Ureter (tissue), 1 donor: ENCODE results near the gene RGS3. TPM values are rescaled to one million over a fixed set of nuclear protein-coding genes. Genes with fewer than 3 reads are reported as not detected.
A peak's percentile ranks its signal among the peaks of the same experiment; 100 is the strongest.
"Not testable (repeated sequence)": the region's sequence is repeated elsewhere in the genome, so short reads cannot be mapped to it uniquely, and the experiment has no call there.

Experiments used
- DNase-seq: peaks from one replicate; pipeline ENCODE4 v3.0.0-alpha.2; 2020; ENCODE audit warnings: low spot score
- total RNA-seq: library from RNA; stranded (reverse); gene quantifications from one replicate; pipeline ENCODE4 v1.2.4, GENCODE V29; 2023
- donor health status: DM: yes; HTN: yes; CAD: no.

The RGS3 gene
- 57.9 TPM for total RNA-seq

- DNase-seq = no peak
Measured at GRCh38 chr9:113463418-113464285, at the start of gene RGS3. Gene RGS3 (plus strand): TSS chr9:113463727. CDS start chr9:113463803, 76 bp downstream.

GRCh38 chr9:113416149-113416721, 47.3 kb upstream of the RGS3 start:
- no peak for DNase-seq

GRCh38 chr9:113417370-113417769, 46.2 kb upstream of the RGS3 start:
- no peak for DNase-seq

- no peak for DNase-seq
Measured at GRCh38 chr9:113421726-113422125, 41.8 kb upstream of the RGS3 start.

- DNase-seq = no peak
Measured at GRCh38 chr9:113425072-113425471, 38.5 kb upstream of the RGS3 start.

GRCh38 chr9:113426701-113427100, 36.8 kb upstream of the RGS3 start:
- DNase-seq = no peak

- no peak for DNase-seq
Measured at GRCh38 chr9:113427629-113428028, 35.9 kb upstream of the RGS3 start.

- DNase-seq = no peak
Measured at GRCh38 chr9:113428062-113428615, 35.4 kb upstream of the RGS3 start.

- DNase-seq = no peak
Measured at GRCh38 chr9:113431191-113431590, 32.3 kb upstream of the RGS3 start.

- DNase-seq = no peak
Measured at GRCh38 chr9:113436728-113437515, 26.6 kb upstream of the RGS3 start.

GRCh38 chr9:113437716-113438115, 25.8 kb upstream of the RGS3 start:
- not testable (repeated sequence) for DNase-seq

GRCh38 chr9:113444736-113445135, 18.8 kb upstream of the RGS3 start:
- no peak for DNase-seq

GRCh38 chr9:113446323-113446740, 17.2 kb upstream of the RGS3 start:
- DNase-seq = peak; percentile 29

GRCh38 chr9:113449376-113449775, 14.2 kb upstream of the RGS3 start:
- no peak for DNase-seq

- DNase-seq = no peak
Measured at GRCh38 chr9:113452113-113452605, 11.4 kb upstream of the RGS3 start.

GRCh38 chr9:113454914-113455761, 8.4 kb upstream of the RGS3 start:
- peak; percentile 57 for DNase-seq

- DNase-seq = no peak
Measured at GRCh38 chr9:113456235-113456634, 7.3 kb upstream of the RGS3 start.

- DNase-seq = no peak
Measured at GRCh38 chr9:113461285-113461684, 2.2 kb upstream of the RGS3 start.

GRCh38 chr9:113461943-113462342, 1.6 kb upstream of the RGS3 start:
- DNase-seq = no peak

GRCh38 chr9:113462781-113463286, 693 bp upstream of the RGS3 start:
- DNase-seq = no peak

- no peak for DNase-seq
Measured at GRCh38 chr9:113464286-113464660, 746 bp downstream of the RGS3 start.
